NCI-H2196 treated with DMSO at 0.1 percent for 48 hours (cell line): Measurements from ENCODE around the gene CD160.
"Not testable (repeated sequence)": the region's sequence is repeated elsewhere in the genome, so short reads cannot be mapped to it uniquely, and the experiment has no call there.

Source experiments
- DNase-seq: peaks from one replicate; lab custom pipeline; 2025; ENCODE audit not compliant: unreplicated experiment; lab: John Stamatoyannopoulos, UW

CD160 gene

DNA sequence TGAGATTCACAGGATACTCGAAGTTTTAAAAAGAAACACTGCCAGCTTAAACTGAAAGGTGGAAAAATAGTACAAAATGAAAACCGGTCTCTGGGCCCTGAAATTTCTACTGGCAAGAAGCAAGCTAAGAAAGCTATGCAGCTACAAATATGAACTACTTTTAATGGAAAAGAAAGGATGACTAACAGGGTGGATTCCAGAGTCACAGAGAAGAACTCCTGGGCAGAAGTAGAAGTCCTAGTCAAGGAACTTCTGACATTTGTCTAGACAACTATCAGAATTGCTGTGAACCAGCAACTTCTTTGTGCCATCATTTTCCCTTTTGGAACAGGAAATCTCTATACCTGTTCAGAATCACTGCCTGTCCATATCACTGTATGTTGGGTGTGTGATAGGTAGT is 38.1 kb downstream of the CD160 start:
- no peak for DNase-seq

DNA sequence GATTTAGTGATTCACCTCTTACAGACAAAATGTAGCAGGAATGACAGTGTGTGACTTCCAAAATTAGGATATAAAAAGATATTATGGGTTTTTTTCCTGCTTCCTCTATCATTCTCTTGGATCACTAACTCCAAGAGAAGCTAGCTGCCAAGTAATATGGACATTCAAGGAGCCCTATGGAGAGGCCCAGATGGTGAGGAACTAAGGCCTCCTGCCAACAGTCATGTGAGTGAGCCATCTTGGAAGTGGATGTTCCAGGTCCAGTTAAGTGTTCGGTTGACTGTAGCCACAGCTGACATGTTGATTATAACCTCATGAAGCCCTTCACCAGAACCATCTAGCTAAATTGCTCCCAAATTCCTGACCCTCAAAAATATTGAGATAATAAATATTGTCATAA is 38.8 kb downstream of the CD160 start:
- no peak for DNase-seq

DNA sequence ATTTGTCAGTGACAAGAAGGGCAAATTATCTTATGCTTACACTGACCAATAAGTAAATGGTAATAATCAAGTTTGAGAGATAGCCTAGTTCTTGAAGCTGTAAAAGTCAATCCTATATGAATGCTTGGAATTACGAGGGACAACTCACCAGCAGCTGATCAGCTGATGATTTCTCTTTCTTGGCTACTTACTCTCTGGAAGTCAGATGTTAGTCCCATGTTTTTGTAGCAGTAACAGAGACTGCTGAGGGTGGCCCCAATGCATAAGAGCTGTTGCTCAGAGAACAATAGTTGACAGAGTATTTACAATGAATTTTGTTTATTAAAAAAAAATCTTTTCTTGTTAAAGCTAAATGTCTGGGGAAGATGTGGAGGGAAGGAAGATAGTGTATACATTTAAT is 39.3 kb downstream of the CD160 start:
- no peak for DNase-seq

DNA sequence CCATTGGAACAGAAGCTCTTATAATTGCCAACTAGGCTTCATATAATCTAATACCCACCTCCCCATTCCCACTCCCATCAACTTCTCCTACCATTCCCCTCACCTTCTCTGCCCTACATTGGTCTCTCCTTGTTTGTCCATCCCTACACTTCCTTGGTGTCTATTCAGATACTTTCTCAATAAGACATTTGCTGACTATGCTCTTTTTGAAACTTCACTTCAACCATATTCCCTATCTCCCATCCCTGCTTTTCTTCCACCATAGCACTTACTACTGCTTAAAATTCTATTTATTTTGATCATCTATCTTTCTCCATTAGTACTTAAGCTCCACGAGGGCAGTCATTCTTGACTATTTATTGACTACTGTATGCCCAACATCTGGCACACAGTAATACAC is 40.4 kb downstream of the CD160 start:
- DNase-seq = no peak

DNA sequence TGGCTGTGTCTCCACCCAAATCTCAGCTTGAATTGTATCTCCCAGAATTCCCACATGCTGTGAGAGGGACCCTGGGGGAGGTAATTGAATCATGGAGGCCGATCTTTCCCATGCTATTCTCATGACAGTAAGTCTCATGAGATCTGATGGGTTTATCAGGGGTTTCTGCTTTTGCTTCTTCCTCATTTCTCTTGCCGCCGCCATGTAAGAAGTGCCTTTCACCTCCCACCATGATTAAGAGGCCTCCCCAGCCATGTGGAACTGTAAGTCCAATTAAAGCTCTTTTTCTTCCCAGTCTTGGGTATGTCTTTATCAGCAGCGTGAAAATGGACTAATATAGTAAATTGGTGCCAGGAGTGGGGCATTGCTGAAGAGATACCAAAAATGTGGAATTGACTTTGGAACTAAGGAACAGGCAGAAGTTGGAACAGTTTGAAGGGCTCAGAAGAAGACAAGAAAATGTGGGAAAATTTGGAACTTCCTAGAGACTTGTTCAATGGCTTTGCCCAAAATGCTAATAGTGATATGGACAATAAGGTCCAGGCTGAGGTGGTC is 41.2 kb downstream of the CD160 start:
- DNase-seq = not testable (repeated sequence)

DNA sequence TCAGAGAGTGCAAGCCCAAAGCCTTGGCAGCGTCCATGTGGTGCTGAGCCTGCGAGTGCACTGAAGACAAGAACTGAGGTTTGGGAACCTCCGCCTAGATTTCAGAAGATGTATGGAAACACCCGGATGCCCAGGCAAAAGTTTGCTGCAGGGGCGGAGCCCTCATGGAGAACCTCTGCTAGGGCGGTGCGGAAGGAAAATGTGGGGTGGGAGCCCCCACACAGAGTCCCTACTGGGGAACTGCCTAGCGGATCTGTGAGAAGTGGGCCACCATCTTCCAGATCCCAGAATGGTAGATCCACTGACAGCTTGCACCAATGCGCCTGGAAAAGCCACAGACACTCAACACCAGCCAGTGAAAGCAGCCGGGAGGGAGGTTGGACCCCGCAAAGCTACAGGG is 42.2 kb downstream of the CD160 start:
- not testable (repeated sequence) for DNase-seq

DNA sequence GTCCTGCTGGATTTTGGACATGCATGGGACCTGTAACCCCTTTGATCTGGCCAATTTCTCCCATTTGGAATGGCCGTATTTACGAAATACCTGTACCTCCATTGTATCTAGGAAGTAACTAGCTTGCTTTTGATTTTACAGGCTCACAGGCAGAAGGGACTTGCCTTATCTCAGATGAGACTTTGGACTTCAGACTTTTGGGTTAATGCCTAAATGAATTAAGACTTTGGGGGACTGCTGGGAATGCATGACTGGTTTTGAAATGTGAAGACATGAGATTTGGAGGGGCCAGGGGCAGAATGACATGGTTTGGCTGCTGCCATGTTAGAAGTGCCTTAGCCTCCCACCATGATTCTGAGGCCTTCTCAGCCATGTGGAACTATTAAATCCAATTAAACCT is 42.7 kb downstream of the CD160 start:
- not testable (repeated sequence) for DNase-seq

DNA sequence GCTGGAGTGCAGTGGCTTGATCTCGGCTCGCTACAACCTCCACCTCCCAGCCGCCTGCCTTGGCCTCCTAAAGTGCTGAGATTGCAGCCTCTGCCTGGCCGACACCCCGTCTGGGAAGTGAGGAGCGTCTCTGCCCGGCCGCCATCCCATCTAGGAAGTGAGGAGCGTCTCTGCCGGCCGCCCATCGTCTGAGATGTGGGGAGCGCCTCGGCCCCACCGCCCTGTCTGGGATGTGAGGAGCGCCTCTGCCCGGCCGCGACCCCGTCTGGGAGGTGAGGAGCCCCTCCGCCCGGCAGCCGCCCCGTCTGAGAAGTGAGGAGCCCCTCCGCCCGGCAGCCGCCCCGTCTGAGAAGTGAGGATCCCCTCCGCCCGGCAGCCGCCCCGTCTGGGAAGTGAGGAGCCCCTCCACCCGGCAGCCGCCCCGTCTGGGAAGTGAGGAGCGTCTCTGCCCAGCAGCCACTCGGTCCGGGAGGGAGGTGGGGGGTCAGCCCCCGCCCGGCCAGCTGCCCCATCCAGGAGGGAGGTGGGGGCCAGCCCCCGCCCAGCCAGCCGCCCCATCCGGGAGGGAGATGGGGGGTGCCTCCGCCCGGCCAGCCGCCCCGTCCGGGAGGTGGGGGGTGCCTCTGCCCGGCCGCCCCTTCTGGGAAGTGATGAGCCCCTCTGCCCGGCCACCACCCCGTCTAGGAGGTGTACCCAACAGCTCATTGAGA is 45.1 kb downstream of the CD160 start:
- DNase-seq = not testable (repeated sequence)

DNA sequence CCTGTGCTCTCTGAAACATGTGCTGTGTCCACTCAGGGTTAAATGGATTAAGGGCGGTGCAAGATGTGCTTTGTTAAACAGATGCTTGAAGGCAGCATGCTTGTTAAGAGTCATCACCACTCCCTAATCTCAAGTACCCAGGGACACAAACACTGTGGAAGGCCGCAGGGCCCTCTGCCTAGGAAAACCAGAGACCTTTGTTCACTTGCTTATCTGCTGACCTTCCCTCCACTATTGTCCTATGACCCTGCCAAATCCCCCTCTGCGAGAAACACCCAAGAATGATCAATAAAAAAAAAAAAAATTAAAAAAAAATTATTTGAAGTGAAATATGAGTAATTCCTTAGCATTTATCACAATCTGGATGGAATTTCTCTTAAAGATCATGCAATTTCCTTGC is 45.8 kb downstream of the CD160 start:
- not testable (repeated sequence) for DNase-seq

DNA sequence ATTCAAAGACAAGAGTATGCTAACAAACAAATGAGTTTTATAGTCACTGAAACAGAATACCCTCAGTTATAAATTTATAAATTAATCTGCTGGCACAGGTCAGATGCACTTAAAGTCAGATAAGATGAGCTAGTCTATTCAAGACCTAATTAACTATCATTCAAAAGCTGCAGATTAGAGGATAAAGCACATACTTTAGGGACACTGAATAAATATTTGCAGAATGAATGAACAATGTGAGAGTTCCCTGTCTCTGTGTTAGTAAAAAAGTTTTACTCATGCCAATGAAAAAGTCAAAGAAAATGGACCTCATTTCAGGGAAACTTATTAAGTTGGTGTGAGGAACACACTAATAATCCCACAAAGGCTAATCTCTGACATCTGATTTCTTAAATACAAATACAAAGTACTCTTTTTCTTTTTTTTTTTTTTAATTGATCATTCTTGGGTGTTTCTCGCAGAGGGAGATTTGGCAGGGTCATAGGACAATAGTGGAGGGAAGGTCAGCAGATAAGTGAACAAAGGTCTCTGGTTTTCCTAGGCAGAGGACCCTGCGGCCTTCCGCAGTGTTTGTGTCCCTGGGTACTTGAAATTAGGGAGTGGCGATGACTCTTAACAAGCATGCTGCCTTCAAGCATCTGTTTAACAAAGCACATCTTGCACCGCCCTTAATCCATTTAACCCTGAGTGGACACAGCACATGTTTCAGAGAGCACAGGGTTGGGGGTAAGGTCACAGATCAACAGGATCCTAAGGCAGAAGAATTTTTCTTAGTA is 46.5 kb downstream of the CD160 start:
- not testable (repeated sequence) for DNase-seq

DNA sequence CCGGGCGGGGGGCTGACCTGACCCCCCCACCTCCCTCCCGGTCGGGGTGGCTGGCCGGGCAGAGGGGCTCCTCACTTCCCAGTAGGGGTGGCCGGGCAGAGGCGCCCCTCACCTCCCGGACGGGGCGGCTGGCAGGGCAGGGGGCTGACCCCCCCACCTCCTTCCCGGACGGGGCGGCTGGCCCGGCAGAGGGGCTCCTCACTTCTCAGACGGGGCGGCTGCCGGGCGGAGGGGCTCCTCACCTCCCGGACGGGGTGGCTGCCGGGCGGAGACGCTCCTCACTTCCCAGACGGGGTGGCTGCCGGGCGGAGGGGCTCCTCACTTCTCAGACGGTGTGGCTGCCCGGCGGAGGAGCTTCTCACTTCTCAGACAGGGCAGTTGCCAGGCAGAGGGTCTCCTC is 47.6 kb downstream of the CD160 start:
- not testable (repeated sequence) for DNase-seq

DNA sequence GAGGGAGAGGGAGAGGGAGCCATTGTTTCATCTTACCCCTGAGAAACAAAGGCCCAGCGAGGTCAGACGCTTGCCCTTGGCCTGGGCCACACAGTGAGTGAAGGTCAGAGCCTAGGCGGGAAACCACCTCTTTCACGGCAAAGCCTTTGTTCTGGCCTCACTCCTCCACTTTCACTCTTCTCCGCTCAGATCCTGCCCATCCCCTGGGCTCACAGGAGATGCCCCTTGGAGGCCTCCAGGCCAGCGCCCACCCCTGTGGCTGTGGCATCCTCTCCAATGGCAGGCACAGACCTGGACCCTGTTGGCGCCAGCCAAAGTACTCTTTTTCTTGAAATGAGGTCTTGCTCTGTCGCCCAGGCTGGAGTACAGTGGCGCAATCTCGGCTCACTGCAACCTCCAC is 48.7 kb downstream of the CD160 start:
- not testable (repeated sequence) for DNase-seq

DNA sequence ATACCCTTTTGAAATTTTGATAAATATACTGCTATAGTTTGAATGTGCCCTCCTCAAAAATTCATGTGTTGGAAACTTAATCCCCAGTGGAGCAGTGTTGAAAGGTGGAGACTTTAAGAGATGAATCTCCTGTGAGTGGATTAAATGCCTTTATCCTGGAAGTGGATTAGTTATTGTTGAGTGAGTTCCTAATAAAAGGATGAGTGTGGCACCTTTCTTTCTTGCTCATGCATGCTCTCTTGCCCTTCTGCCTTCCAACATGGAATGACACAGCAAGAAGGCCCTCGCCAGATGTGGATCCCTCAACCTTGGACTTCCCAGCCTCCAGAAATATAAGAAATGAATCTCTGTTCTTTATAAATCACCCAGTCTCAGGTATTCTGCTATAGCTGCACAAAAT is 51.8 kb downstream of the CD160 start:
- no peak for DNase-seq

DNA sequence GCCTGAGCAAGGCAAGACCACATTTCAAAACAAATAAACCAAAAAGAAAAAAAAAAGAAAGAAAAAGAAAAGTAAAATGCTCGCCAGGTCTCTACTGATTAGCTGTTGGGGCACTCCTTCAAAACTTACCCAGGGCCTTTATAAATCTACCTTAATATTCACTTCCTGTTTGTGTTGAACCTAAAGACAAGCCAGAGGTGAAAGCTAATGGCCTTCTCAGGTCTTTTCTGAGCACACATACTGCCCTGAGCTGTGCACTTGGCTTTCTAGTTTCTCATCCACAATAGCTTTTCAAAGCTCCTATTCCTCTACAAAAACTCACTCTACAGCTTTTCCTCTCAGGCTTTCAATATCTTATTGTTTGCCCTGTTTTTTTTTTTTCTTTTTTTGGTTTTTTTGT is 54.1 kb downstream of the CD160 start:
- DNase-seq = no peak

DNA sequence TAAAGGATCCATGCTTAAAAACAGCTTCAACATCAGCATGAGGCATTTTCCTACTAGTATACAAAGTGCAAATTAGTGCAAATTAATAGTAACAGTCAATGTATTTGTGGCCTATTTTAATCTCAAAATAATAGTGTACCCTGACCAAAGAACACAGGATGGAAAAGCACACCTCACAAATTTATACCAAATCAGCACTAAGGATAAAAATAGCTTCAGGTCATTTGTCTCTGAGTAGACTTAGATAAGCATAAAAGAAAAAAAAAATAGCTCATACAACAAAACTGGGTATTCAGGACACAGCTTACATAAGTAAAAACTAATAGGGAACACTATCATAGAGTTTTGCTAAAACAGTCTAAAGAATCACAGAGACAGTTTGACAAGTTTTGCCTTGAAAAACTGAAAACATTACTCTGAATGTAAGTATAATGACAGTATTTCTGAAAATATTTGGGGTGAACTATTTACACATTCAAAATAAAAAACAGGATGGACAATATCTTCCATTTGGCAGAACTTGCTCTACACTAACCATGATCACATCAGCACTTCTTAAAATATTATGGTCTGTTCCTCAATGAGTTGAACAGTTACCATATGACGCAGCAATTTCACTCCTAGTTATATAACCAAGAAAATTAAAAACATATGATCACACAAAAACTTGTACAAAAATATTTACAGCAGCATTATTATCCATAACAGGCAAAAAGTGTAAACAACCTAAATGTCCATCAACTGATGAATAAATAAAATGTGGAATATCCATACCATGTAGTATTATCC is 58.3 kb downstream of the CD160 start:
- no peak for DNase-seq

DNA sequence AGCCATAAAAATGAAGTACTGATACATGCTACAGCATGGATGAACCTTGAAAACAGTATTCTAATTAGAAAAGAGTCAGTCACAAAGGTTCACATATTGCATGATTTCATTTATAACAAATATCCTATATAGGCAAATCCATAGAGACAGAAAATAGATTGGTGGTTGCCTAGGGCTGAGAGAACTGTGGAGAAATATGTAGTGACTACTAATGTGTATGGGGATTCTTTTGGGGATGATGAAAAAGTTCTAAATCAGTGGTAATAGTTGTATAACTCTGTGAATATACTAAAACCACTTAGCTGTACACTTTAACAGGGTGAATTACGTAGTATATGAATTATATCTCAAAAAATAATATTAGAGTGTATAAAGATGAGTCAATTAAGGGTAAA is 58.8 kb downstream of the CD160 start:
- no peak for DNase-seq

DNA sequence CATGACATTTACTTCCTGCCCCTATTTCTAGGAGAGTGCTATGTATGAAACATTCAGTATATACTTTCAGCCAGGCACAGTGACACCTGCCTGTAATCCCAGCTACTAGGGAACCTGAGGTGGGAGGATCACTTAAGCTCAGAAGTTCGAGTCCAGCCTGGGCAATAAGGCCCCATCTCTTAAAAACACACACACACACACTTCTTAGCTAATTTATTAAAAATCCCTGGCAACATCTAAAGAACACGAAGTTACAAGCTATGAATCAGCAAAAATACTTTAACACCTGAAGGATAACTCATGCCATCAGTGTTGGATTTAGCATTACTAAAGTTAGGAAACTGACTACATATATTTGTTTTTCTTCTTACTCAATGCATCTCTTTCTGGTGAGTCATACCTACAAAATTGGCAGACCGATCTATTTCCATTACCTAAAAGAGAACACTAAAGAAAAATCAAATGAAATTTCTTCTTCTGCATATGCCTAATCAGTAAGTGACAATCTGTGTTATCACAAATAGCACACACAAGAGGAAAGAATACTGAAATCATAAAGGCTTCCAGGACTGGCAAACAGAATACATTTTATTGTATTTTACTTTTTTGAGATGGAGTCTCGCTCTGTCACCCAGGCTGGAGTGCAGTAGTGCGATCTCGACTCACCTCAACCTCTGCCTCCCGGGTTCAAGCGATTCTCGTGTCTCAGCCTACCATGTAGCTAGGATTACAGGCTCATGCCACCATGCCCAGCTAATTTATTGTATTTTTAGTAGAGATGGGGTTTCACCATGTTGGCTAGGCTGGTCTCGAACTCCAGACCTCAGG is 63.2 kb downstream of the CD160 start:
- DNase-seq = no peak

DNA sequence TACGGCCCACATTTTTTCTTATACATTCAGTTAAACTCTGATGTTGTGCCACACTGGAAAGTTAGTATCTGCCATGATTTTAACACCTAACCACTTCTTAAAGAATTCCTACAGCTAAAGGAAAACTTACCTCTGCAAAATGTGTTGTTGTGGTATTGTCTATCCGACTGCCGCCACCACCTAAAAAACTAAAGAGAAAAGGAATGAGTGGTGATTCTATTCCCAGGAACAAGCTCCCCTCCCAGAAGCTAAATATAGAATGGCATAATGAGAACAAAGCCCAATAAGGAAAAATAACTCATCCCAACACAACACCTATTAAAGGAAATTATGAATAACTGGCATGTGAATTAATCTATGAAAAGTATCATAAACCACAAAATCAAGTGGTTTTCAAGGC is 65.1 kb downstream of the CD160 start:
- no peak for DNase-seq

DNA sequence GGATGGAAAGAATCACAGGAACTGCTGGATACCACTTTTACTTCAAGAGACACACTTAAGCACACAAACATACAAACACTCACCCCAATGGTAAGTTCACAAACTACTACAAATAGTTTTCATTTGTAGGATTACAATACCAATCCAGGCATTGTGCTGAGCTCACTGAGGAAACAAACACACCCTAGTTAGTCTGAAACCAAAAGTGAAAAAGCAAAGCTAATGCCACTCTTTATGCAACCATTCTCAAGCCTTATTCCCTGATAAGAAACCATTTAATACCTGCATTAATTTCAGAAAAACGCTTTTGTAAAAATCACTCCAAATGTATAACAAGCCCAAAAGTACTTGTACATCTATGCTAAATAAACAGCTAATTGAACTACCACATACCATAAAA is 66.2 kb downstream of the CD160 start:
- no peak for DNase-seq

DNA sequence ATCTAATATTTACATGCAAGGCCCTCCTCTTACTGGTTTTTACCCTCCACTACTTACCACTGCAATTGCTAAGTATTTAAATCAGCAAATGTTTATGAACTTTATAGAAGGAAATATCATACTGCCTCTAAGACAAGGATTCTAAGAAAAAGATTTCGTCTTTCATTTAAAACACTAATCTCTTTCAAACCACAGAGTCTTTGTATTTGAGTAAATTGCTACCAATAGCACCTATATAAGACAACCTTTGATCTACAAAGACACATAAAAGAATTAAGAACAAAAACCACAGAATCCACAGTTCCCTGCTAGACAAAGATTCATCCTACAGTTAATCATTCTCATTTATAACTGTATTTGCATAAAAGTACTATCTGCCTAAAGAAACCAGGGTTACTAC is 67.0 kb downstream of the CD160 start:
- no peak for DNase-seq

DNA sequence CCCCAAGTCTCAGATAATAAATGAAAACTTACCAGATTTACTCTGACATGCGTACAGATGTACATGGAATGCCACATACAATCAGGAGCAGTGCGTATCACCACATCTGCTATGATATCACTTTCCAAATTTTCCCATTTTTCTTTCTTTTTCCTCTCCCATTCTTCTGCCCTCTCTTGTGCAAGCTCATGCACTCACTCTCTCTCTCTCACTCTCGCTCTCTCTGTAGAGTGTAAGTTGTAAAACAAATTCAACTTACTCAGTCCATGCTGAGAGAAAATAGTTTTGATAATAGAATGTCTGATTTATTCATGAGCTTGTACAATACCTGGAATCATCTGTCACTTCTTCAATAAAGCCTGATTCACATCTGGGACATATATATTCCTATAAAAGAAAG is 69.3 kb downstream of the CD160 start:
- DNase-seq = no peak
